Loucy (cell line): Measurements from ENCODE around the gene GJA4.
A peak's percentile ranks its signal among the peaks of the same experiment; 100 is the strongest.

ENCODE experiments used
- H2AFZ ChIP-seq: fragments of 200-600 bp; sonication (generic); 2 replicates; pipeline ENCODE4 v1.6.0; 2016; ENCODE audit warnings: antibody characterized with exemption, mild to moderate bottlenecking, low read length, moderate library complexity
- H3F3A ChIP-seq: fragments of 200-600 bp; 2 replicates; pipeline ENCODE4 v1.6.0; 2016; ENCODE audit warnings: antibody characterized with exemption, low read depth, mild to moderate bottlenecking
- H3K27me3 ChIP-seq: fragments of 200-600 bp; sonication (generic); 2 replicates; pipeline ENCODE4 v1.6.1; 2014; ENCODE audit warnings: low read length, mild to moderate bottlenecking; ENCODE audit not compliant: insufficient read depth, poor library complexity, severe bottlenecking
- H3K36me3 ChIP-seq: fragments of 200-600 bp; sonication (generic); 2 replicates; pipeline ENCODE4 v1.6.1; 2016; ENCODE audit warnings: low read length; ENCODE audit not compliant: insufficient read depth
- H3K4me1 ChIP-seq: fragments of 200-600 bp; sonication (generic); 2 replicates; pipeline ENCODE4 v1.5.1; 2014; ENCODE audit warnings: low read length, mild to moderate bottlenecking; ENCODE audit not compliant: insufficient read depth, poor library complexity, severe bottlenecking
- H3K4me2 ChIP-seq: fragments of 200-600 bp; sonication (generic); 2 replicates; pipeline ENCODE4 v1.6.0; 2014; ENCODE audit warnings: antibody characterized with exemption, low read length, low read depth, mild to moderate bottlenecking; ENCODE audit not compliant: poor library complexity, severe bottlenecking
- H3K4me3 ChIP-seq: fragments of 200-600 bp; sonication (generic); 2 replicates; pipeline ENCODE4 v1.5.1; 2014; ENCODE audit warnings: low read length, mild to moderate bottlenecking, mixed read lengths; ENCODE audit not compliant: poor library complexity, severe bottlenecking
- H3K79me2 ChIP-seq: fragments of 200-600 bp; sonication (generic); 2 replicates; pipeline ENCODE4 v1.6.1; 2014; ENCODE audit warnings: low read length; ENCODE audit not compliant: insufficient read depth
- H3K9ac ChIP-seq: fragments of 200-600 bp; sonication (generic); 2 replicates; pipeline ENCODE4 v1.6.0; 2014; ENCODE audit warnings: mild to moderate bottlenecking, low read depth, low read length, moderate library complexity; ENCODE audit not compliant: poor library complexity, severe bottlenecking
- H3K9me2 ChIP-seq: fragments of 200-600 bp; sonication (generic); replicated peaks from 2 replicates; pipeline ENCODE4 v1.6.1; 2016; ENCODE audit warnings: low read depth, low read length, mixed read lengths
- H3K9me3 ChIP-seq: fragments of 200-600 bp; sonication (generic); 2 replicates; pipeline ENCODE4 v1.6.1; 2014; ENCODE audit warnings: mild to moderate bottlenecking, antibody characterized with exemption, low read length, low read depth; ENCODE audit not compliant: insufficient read depth
- H4K20me1 ChIP-seq: fragments of 200-600 bp; sonication (generic); 2 replicates; pipeline ENCODE4 v1.6.0; 2014; ENCODE audit warnings: antibody characterized with exemption, low read length, mild to moderate bottlenecking; ENCODE audit not compliant: insufficient read depth, poor library complexity, severe bottlenecking
- CTCF ChIP-seq: fragments of 200-600 bp; sonication (generic); conservative IDR thresholded peaks from 2 replicates; pipeline ENCODE4 v1.5.1; 2014; ENCODE audit warnings: mild to moderate bottlenecking, antibody characterized with exemption, low read length
- EZH2phosphoT487 ChIP-seq: fragments of 200-600 bp; IDR thresholded peaks from 2 replicates; pipeline ENCODE4 v1.6.1; 2018; ENCODE audit warnings: antibody characterized with exemption, mild to moderate bottlenecking, moderate library complexity, borderline replicate concordance

GJA4 gene

DNA sequence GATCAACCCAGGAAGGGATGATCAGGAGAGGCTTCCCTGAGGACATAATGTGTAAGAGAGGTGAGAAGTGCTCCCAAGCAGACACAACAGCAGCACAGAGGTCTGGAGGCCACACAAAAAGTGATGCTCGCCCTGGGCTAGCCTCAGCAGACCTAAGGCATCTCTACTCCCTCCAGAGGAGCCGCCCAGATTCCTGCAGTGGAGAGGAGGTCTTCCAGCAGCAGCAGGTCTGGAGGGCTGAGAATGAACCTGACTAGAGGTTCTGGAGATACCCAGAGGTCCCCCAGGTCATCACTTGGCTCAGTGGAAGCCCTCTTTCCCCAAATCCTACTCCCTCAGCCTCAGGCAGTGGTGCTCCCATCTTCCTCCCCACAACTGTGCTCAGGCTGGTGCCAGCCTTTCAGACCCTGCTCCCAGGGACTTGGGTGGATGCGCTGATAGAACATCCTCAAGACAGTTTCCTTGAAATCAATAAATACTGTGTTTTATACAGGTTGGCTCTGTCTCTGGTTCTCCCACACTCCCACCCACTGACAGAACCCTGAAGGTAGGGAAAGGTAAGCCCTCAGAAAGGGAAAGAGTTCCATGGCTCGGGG lies 6.8 kb upstream of the GJA4 start:
- Histone ChIP-seq H3K36me3 (no peaks in the 10 kb centered on the region), H3K4me3 (no peak overlapping the region), H3K79me2 (no peaks in the 10 kb centered on the region), H3K9ac (no peak overlapping the region), H3K9me3 (no peaks in the 10 kb centered on the region), H4K20me1 (no peaks in the 10 kb centered on the region), H2AFZ (0 out of 2 replicates have a peak overlapping the region, but pooled peaks have one; percentile 20), H3K9me2 (no peaks in the 10 kb centered on the region), H3F3A (no peaks in the 10 kb centered on the region), H3K4me2 (no peak overlapping the region), H3K27me3 (no peaks in the 10 kb centered on the region), H3K4me1 (no peaks in the 10 kb centered on the region)
- TF ChIP-seq EZH2phosphoT487 = no peak
- TF ChIP-seq CTCF = no peak

- H4K20me1 ChIP-seq = no peaks in the 10 kb centered on the region
- no peak overlapping the region for H3K9ac ChIP-seq
- H3K79me2 ChIP-seq = no peaks in the 10 kb centered on the region
- H2AFZ ChIP-seq = no peak overlapping the region
- no peaks in the 10 kb centered on the region for H3K27me3 ChIP-seq
- H3F3A ChIP-seq = no peaks in the 10 kb centered on the region
- H3K4me1 ChIP-seq = no peaks in the 10 kb centered on the region
- no peaks in the 10 kb centered on the region for H3K9me2 ChIP-seq
- TF ChIP-seq EZH2phosphoT487 = no peak
- peak; percentile 86 for TF ChIP-seq CTCF
- no peak overlapping the region for H3K4me3 ChIP-seq
- H3K9me3 ChIP-seq = no peaks in the 10 kb centered on the region
- H3K36me3 ChIP-seq = no peaks in the 10 kb centered on the region
- no peak overlapping the region for H3K4me2 ChIP-seq
Observed at GRCh38 chr1:34786521-34787325, 6.1 kb upstream of the GJA4 start.

- Histone ChIP-seq H3K9ac (no peak overlapping the region), H3K9me2 (no peaks in the 10 kb centered on the region), H3K27me3 (no peaks in the 10 kb centered on the region), H3F3A (no peaks in the 10 kb centered on the region), H3K79me2 (no peaks in the 10 kb centered on the region), H3K36me3 (no peaks in the 10 kb centered on the region), H2AFZ (peak overlapping the region; percentile 39; the same call in 1 of the 2 replicates), H3K4me2 (no peak overlapping the region), H3K9me3 (no peaks in the 10 kb centered on the region), H3K4me1 (no peaks in the 10 kb centered on the region), H3K4me3 (no peak overlapping the region), H4K20me1 (no peaks in the 10 kb centered on the region)
- TF ChIP-seq CTCF (peak; percentile 56), EZH2phosphoT487 (no peak)
Observed at GRCh38 chr1:34787461-34788420, 5.1 kb upstream of the GJA4 start.
